AG10803 (cell line): ENCODE results near the gene KRTAP3-1.
"Not testable (repeated sequence)": the region's sequence is repeated elsewhere in the genome, so short reads cannot be mapped to it uniquely, and the experiment has no call there.

ENCODE experiments used
- DNase-seq: peaks from one replicate; pipeline ENCODE4 v3.0.0; 2010; ENCODE audit warnings: low read depth
- H3K4me3 ChIP-seq: 2 replicates; pipeline ENCODE4 v1.5.1; 2011; ENCODE audit warnings: mild to moderate bottlenecking, low read length, control low read depth
- TF ChIP-seq, protein P1 (sequence below): conservative IDR thresholded peaks from 2 replicates; pipeline ENCODE4 v1.5.1; 2011; ENCODE audit warnings: mild to moderate bottlenecking, low read length, control low read depth, inconsistent platforms

The KRTAP3-1 gene

GRCh38 chr17:41008811-41009210 is at the start of gene KRTAP3-1:
Gene KRTAP3-1 (minus strand): TSS chr17:41009128. CDS start chr17:41009074, 54 bp downstream.
- DNase-seq: no peak
- TF ChIP-seq, protein P1, sequence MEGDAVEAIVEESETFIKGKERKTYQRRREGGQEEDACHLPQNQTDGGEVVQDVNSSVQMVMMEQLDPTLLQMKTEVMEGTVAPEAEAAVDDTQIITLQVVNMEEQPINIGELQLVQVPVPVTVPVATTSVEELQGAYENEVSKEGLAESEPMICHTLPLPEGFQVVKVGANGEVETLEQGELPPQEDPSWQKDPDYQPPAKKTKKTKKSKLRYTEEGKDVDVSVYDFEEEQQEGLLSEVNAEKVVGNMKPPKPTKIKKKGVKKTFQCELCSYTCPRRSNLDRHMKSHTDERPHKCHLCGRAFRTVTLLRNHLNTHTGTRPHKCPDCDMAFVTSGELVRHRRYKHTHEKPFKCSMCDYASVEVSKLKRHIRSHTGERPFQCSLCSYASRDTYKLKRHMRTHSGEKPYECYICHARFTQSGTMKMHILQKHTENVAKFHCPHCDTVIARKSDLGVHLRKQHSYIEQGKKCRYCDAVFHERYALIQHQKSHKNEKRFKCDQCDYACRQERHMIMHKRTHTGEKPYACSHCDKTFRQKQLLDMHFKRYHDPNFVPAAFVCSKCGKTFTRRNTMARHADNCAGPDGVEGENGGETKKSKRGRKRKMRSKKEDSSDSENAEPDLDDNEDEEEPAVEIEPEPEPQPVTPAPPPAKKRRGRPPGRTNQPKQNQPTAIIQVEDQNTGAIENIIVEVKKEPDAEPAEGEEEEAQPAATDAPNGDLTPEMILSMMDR: no peak
- H3K4me3 ChIP-seq: no peak within 1 kb of the TSS

- TF ChIP-seq, protein P1: no peak
- H3K4me3 ChIP-seq: no peak overlapping the region
- no peak for DNase-seq
These were observed 48.6 kb upstream of the KRTAP3-1 start for GRCh38 chr17:41057547-41057946.

DNA sequence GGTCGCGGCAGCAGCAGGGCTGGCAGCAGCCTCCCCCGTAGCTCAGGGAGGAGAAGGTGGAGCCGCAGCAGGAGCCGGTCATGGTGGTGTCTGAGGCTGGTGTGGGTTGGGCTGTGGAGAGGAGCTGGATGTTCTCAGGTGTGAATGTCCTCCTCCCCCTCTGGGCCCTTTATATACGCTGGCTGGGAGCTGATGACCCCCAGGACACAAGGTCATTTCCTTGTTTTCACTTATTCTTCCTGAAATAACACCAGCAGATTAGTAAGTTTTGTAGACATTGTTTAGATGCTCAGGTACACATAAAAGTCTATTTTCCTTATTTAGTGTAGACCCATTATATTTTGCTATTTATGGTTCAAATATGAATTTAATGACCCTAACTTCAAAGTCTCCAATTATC is 46.2 kb upstream of the KRTAP3-1 start, which contains the start of gene KRTAP2-2:
Gene KRTAP2-2, minus strand, starts transcription at position 101 of the 400 bp plus-strand sequence. Its CDS starts 19 bp downstream, at position 82.
- H3K4me3 ChIP-seq, DNase-seq: not testable (repeated sequence)

- DNase-seq: not testable (repeated sequence)
These were observed 45.6 kb upstream of the KRTAP3-1 start for GRCh38 chr17:41054556-41054955.

GRCh38 chr17:41054025-41054424 is 45.1 kb upstream of the KRTAP3-1 start:
- DNase-seq: no peak

More at GRCh38 chr17:41054556-41054955, 45.6 kb upstream of the KRTAP3-1 start:
- H3K4me3 ChIP-seq: not testable (repeated sequence)

DNA sequence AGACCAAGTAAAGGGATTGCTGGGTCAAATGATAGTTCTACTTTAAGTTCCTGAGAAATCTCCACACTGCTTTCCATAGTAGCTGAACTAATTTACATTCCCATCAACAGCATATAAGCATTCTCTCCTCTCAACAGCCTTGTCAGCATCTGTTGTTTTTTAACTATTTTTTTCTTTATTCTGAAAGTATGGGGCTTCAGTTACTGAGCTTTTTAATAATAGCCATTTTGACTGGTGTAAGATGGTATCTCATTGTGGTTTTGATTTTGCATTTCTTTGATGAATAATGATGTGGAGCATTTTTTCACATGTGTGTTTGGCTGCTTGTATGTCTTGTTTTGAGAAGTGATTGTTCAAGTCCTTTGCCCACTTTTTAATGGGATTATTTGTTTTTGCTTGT is 43.6 kb upstream of the KRTAP3-1 start:
- peak; percentile 87 for DNase-seq
- no peak overlapping the region for H3K4me3 ChIP-seq
- TF ChIP-seq, protein P1: no peak

More at GRCh38 chr17:41054025-41054424, 45.1 kb upstream of the KRTAP3-1 start:
- H3K4me3 ChIP-seq: no peak overlapping the region
- TF ChIP-seq, protein P1: no peak

- TF ChIP-seq, protein P1: no peak
- H3K4me3 ChIP-seq: no peak overlapping the region
- DNase-seq: peak; percentile 85
These were observed 40.2 kb upstream of the KRTAP3-1 start for GRCh38 chr17:41049110-41049509.

DNA sequence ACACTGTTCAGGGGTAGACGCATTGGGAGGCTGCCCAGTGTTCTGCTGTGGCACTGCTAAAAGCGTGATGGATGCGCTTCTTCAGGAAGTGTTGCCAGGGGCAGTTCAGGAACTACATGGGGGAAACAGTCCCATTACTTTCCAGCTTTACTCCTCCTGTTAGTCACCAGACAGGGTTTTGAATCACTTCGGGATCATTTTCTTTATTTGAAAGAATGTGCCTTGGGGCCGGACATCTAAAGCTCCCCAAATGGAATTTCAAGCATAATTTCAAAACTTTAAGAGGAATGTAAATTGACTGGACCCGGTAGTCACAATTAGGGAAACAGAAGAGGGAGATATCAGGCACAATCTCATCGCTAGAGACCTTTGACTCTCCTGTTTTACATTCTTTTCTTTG is 39.5 kb upstream of the KRTAP3-1 start:
- TF ChIP-seq, protein P1: no peak
- peak; percentile 80 for DNase-seq
- H3K4me3 ChIP-seq: no peak overlapping the region

GRCh38 chr17:41046735-41047465 is 38.0 kb upstream of the KRTAP3-1 start, which contains the start of gene KRTAP2-1:
Gene KRTAP2-1 (minus strand): TSS chr17:41047316. CDS start chr17:41047267, 49 bp downstream.
- not testable (repeated sequence) for DNase-seq

More at GRCh38 chr17:41046735-41047465, 38.0 kb upstream of the KRTAP3-1 start, which contains the start of gene KRTAP2-1:
- not testable (repeated sequence) for H3K4me3 ChIP-seq
